ENCODE measurements around the gene F13A1. TPM values are rescaled to one million over a fixed set of nuclear protein-coding genes. Genes with fewer than 3 reads are reported as not detected.

Gene F13A1
- total and polyA plus RNA-seq, 5 experiments from 2014 or later = 0.04 to 1.6 (median 0.70) TPM; not detected in 1

DNA sequence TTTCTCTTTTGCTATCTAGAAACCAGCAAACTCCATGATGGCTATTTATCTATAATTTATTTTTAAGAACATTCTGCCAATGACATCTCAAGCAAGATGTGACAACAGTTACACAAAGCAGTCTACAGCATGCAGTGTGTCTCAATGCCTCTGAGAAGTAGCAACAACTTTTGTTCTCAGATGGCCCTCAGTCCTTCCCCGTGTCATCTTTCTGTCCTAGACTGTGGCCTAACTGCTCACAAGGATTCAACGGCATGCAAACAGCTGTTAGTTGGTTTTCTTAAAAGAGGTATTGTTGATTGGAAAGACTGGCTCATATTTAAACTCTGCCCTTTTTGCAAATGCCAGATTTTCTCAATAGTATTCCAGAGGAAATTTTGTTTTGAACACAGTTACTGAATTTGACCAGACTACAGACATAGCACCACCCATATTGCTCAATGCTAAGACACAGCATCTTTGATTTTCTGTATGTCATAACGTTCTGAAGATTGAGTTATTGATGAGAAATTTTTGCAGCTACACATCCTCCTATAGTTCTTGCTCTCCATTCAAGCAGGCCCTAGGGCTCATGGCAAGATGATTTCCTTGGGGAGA lies 26.1 kb upstream of the F13A1 start:
- no peak overlapping the region for H3K4me3 Mint-ChIP-seq
- ATAC-seq = no peak
- DNase-seq = no peak
- H3K27ac Mint-ChIP-seq = no peak overlapping the region
- POLR2A ChIA-PET = no interaction called here
- no peaks in the 10 kb centered on the region for H3K4me1 Mint-ChIP-seq
- H3K9me3 Mint-ChIP-seq = no peaks in the 10 kb centered on the region
- H3K36me3 Mint-ChIP-seq = no peaks in the 10 kb centered on the region
- H3K27me3 Mint-ChIP-seq = peaks cover 12 to 35% (median 15%) of the 10 kb centered on the region in 5 donors

DNA sequence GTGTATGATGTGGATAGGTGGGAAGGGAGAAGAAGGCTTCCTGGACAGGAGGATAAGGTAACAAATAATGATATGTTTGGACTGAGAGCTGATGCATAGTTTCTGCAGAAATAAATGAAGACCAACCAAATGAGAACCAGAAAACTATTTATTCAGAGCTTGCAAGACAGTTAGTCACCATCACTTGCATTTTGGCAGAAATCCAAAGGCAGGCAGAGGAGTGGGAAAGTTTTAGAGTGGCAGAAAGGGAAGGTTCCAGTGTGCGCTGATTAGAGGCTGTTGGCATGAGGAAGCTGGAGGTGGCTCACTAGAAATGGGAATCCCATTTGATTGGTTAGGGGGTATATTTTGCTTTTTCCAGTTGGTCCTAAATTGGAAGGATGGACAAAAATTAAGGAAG lies 13.0 kb upstream of the F13A1 start:
- H3K9me3 Mint-ChIP-seq = no peaks in the 10 kb centered on the region
- H3K4me3 Mint-ChIP-seq = no peak overlapping the region
- DNase-seq (no peak), ATAC-seq (no peak)
- POLR2A ChIA-PET = no interaction called here
- peaks cover 0 to 17% (median 2%) of the 10 kb centered on the region in 5 donors for H3K27me3 Mint-ChIP-seq
- H3K27ac Mint-ChIP-seq = no peak overlapping the region
- no peaks in the 10 kb centered on the region for H3K36me3 Mint-ChIP-seq
- H3K4me1 Mint-ChIP-seq = peaks cover 0 to 29% (median 8%) of the 10 kb centered on the region in 4 donors

DNA sequence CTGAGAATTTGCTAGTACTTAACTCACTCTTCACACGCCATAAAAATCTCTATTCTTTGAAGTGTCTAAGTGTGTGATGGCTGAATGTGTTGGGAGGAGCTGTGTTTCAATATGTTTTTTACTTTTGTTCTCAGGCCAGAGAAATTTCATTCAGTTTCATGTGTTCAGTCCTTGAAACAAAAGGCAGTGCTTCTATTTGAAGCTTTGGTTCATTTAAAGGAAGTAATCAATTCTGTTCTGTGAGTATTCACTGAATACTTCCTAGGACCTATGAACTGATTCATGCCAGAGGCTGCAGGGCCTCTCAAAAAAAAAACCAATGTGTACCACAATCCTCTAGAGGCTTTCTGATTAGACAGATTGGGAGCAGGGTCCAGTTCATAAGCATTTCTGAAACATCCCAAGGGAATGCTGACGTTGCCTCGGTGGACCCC lies 12.4 kb upstream of the F13A1 start:
- Mint-ChIP-seq H3K27me3 (peaks cover 0 to 17% (median 2%) of the 10 kb centered on the region in 5 donors), H3K36me3 (no peaks in the 10 kb centered on the region), H3K27ac (no peak overlapping the region), H3K4me3 (no peak overlapping the region), H3K4me1 (peaks cover 0 to 29% (median 8%) of the 10 kb centered on the region in 4 donors), H3K9me3 (no peaks in the 10 kb centered on the region)
- ATAC-seq = no peak
- no peak for DNase-seq
- POLR2A ChIA-PET = no interaction called here

DNA sequence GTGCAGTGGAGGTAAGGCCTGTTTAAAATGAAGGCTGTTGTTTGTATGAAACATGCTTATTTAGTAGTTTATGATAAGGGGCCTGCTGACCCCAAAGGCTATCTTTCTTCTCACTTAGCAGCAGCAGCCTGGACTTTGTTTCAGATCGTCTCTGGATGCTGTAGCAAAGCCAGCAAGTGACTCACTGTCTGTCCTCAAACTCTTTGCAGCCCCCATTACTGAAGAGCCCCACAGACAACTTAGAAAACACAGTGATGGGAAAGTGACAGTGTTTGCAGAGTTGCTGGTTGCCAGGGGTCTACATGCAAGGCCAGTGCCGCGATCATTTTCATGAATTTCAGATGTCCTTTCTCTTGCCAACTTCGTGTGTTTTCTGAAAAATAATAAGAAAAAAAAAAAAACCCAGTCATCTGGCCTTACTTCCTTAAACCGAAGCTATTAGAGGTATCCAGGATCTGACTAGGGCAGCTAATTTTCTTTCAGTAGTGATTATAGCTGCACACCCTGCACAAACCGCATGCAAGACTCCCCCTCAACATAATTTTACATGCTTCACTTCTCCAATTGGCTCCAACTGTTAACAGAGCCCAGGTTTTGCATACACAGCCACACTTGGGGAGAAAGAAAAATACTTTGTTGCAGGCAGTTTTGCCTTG lies 11.6 kb upstream of the F13A1 start:
- Mint-ChIP-seq H3K4me3 (peak overlapping the region in 1 of 10 donors; percentile 17), H3K27ac (peak overlapping the region in 2 of 10 donors; percentile 11 to 63), H3K27me3 (peaks cover 0 to 17% (median 2%) of the 10 kb centered on the region in 5 donors), H3K9me3 (no peaks in the 10 kb centered on the region), H3K4me1 (peaks cover 0 to 29% (median 8%) of the 10 kb centered on the region in 4 donors), H3K36me3 (no peaks in the 10 kb centered on the region)
- no peak for ATAC-seq
- POLR2A ChIA-PET = no interaction called here
- no peak for DNase-seq

DNA sequence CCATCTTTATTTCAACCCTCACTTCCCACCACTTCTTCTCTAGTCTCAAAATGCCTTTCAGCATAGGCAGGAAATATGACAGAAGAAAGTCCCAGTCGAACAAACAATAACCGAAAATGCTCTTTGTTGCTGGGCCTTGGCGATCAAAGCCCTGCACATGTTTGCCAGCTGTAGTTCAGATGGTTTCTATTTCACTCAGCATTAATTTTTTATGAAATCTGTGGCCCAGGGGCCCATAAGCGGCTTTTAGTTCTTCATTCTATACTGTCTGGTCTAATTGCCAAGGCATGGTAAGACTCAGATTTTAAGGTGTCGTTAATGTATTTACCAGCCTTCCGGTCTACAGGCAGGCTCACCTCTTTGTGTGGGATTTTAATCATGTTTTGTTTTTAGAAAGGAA lies 10.9 kb upstream of the F13A1 start:
- Mint-ChIP-seq H3K27me3 (peaks cover 0 to 11% (median under 1%) of the 10 kb centered on the region in 5 donors), H3K4me1 (peaks cover 0 to 29% (median 8%) of the 10 kb centered on the region in 4 donors), H3K27ac (peak overlapping the region in 2 of 10 donors; percentile 22 to 63), H3K4me3 (peak overlapping the region in 3 of 10 donors; percentile 5 to 38 (median 12)), H3K9me3 (no peaks in the 10 kb centered on the region), H3K36me3 (no peaks in the 10 kb centered on the region)
- no peak for ATAC-seq
- POLR2A ChIA-PET = no interaction called here
- no peak for DNase-seq

DNA sequence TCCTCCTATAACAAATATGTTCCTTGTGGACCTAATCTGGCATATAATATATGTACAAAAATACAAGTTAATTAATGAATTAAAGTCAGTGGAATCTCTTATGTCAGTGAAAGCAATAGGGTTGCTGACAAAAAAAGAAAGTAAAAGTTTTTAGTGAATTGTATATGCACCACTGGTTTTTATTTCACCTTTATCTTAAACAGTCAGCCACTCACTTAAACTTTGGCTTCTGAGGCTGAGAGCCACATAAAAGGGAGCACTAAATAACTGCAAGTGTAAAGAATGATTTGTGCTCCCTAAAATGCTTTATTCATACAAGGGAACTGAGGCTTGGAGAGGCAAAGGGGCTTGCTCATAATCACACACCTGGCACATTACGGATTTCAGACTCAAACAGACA lies 9.9 kb upstream of the F13A1 start:
- peaks cover 0 to 29% (median 8%) of the 10 kb centered on the region in 4 donors for H3K4me1 Mint-ChIP-seq
- peak overlapping the region in 2 of 10 donors; percentile 24 to 63 for H3K27ac Mint-ChIP-seq
- ATAC-seq = no peak
- H3K36me3 Mint-ChIP-seq = no peaks in the 10 kb centered on the region
- DNase-seq = no peak
- H3K27me3 Mint-ChIP-seq = peaks cover 0 to 13% (median 3%) of the 10 kb centered on the region in 5 donors
- peak overlapping the region in 1 of 10 donors; percentile 26 for H3K4me3 Mint-ChIP-seq
- no peaks in the 10 kb centered on the region for H3K9me3 Mint-ChIP-seq
- POLR2A ChIA-PET = no interaction called here

DNA sequence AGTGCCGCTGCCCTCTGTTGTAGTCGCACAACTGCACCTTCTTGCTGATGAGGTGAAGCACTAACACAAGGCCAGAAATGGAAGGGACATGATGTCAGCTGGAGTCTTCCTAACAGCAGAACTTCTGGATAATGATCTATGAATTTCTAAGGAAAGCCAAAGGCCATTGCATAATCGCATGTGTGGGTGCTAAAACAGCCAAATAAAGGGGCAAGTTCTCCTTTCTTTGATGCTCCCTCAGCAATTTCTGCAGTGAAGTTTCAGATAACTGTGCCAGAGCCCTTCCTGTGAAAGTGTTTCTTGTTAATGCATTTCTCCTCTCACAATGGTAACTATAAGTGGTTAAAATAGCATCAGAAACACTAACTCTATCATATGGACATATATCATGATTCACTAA lies 8.0 kb upstream of the F13A1 start:
- Mint-ChIP-seq H3K36me3 (no peaks in the 10 kb centered on the region), H3K27me3 (peaks cover 2 to 11% (median 3%) of the 10 kb centered on the region in 5 donors), H3K9me3 (no peaks in the 10 kb centered on the region), H3K4me1 (peaks cover 0 to 29% (median 8%) of the 10 kb centered on the region in 4 donors), H3K4me3 (no peak overlapping the region), H3K27ac (no peak overlapping the region)
- DNase-seq (no peak), ATAC-seq (no peak)
- POLR2A ChIA-PET = no interaction called here

DNA sequence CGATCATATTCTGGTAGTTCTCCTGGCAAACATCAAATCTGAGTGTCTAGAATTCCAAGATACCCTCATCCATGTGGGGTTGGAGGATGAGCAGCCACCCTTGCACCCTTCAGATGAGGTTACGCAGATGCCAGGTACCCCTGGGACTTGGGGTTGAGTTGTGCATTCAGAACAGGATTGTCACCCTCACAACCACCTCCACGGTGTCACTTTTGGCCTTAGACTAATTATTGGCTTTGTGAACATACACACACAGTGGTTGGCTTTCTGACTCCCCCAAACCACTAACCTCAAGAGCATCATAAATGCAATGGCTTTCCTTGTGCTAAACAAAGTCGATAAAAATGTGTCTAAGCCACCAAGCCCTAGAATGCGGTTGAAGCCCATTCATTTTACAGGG lies 2.9 kb upstream of the F13A1 start:
- Mint-ChIP-seq H3K4me1 (peaks cover 0 to 9% (median 5%) of the 10 kb centered on the region in 4 donors), H3K9me3 (no peaks in the 10 kb centered on the region), H3K27ac (no peak overlapping the region), H3K36me3 (no peaks in the 10 kb centered on the region), H3K27me3 (peaks cover 24 to 59% (median 37%) of the 10 kb centered on the region in 5 donors), H3K4me3 (no peak overlapping the region)
- DNase-seq = no peak
- POLR2A ChIA-PET = no interaction called here
- no peak for ATAC-seq

DNA sequence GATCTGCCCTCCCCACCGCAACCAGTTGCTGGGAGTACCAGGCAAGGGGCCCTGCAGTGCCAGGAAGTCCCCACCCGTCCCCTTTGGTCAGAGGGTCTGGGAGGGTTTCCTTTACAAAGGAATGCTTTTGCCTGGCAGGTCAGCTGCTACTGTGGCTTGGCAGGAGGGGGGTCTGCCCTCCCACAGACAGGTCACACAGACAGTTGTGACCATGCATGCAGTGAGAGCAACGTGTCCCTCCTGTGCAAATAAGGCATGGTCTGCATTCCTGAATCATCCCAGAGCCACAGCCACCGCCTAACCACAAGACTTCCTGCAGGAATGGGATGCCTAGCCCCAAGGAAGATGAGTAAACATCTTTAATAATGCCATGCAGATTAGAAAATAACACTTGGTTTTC lies 439 bp upstream of the F13A1 start:
- Mint-ChIP-seq H3K27me3 (peaks cover 29 to 79% (median 44%) of the 10 kb centered on the region in 5 donors), H3K36me3 (no peaks in the 10 kb centered on the region), H3K4me1 (peaks cover 0 to 9% (median 5%) of the 10 kb centered on the region in 4 donors), H3K9me3 (no peaks in the 10 kb centered on the region), H3K27ac (no peak overlapping the region), H3K4me3 (no peak overlapping the region)
- ATAC-seq (no peak), DNase-seq (no peak)
- POLR2A ChIA-PET = no interaction called here

DNA sequence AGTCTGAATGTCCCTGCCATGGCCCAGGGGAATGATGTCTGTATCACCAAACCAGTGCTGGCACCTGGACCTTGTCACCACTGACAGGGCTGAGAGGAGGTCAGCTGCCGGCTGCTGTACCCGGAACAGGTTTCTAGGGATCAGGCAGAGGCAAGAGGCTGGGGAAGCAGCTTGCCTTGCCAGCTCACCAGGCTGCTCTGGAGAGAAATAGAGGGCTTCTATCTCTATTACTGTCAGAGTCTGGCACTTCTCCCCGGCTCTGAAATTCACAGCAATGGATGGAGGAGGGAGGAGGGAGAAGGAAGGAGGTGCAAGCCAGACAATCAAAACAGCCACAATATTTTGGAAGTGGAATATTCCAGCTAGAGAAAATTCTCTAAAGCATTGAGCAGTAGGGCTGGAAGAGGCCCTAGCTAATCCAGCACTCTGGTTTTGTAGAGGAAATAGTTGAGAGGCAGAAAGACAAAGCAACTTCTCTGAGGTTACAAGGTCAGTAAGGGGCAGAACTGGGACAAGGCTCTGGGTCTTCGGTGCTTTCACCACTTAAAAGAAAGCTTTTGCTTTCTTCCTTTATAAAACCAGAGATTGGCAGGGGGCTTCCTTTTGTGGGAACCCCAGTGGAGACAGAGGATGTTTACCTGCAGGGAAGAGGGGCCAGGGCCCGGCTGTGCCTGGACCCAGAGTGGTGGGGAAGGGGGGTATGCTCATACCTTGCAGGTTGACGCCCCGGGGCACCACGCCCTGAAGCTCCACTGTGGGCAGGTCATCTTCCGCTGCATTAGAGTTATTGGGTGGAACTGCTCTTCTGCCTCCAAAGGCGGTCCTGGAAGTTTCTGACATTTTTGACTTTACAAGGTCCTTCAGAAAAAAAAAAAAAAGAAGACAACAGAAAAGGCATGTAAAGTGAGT lies 2.4 kb downstream of the F13A1 start:
- Mint-ChIP-seq H3K36me3 (no peaks in the 10 kb centered on the region), H3K4me1 (peaks cover 0 to 9% (median 6%) of the 10 kb centered on the region in 4 donors), H3K27ac (peak overlapping the region in 1 of 10 donors; percentile 4), H3K4me3 (no peak overlapping the region), H3K9me3 (no peaks in the 10 kb centered on the region), H3K27me3 (peaks cover 35 to 85% (median 46%) of the 10 kb centered on the region in 5 donors)
- DNase-seq (no peak), ATAC-seq (no peak)
- POLR2A ChIA-PET = no interaction called here

DNA sequence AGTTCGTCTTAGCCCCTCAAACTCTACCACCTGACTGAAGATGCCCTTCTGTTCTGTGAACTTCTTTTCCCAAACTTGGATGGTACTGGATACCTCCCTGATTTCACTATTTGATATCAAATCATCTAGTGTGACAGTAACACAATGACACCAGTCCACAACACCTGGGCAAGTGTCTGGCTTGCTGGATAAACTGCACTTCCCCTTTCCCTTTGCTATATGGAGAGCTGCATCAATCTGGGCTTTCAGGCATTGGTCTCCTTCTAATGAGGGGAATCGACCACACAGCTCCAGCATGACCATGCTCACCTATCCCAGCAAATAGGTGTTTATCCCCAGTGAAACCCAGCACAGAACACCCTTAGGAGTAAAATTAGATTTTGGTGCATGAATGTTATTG lies 3.1 kb downstream of the F13A1 start:
- no peak for DNase-seq
- POLR2A ChIA-PET = no interaction called here
- peaks cover 0 to 9% (median 6%) of the 10 kb centered on the region in 4 donors for H3K4me1 Mint-ChIP-seq
- peaks cover 36 to 78% (median 40%) of the 10 kb centered on the region in 5 donors for H3K27me3 Mint-ChIP-seq
- H3K36me3 Mint-ChIP-seq = no peaks in the 10 kb centered on the region
- no peak for ATAC-seq
- no peak overlapping the region for H3K27ac Mint-ChIP-seq
- H3K9me3 Mint-ChIP-seq = no peaks in the 10 kb centered on the region
- no peak overlapping the region for H3K4me3 Mint-ChIP-seq

DNA sequence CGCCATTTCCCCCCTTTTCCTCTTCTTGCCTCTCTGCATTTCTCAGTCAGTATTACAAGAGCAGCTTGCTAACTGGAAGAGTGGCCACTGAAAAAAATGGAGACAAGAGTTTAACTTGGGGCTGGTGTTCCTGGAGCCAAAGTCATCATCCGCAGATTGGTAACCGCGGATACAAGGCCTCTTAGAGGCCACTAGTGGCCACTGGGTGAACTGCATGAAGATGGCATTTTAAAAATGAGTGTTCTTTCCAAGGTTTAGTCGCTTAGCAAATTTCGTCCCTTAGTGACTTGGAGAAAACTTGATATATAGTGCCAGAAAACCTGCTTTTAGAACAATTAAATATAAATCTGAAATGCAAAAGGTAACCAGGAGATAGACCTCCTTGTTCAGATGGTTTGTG lies 4.8 kb downstream of the F13A1 start:
- no peak for ATAC-seq

DNA sequence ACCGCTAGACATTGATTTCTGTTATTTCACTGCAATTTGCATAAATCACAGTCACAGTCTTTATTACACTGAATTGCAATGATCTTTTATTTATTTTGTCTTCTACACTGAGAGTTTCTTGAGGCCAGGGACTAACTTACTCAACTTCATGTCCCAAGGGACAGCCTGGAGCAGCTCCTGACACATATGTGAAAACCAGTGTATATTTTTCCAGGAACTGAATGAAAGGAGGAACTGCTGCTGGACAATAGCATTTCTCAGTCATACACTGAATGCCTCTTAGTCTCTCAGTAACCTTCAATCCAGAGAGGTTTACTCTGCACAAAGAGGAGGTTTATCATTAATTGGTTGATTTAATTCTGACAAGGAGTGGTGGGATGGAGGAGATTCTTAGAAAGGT lies 5.9 kb downstream of the F13A1 start:
- DNase-seq = no peak
- ATAC-seq = no peak
- Mint-ChIP-seq H3K4me1 (peaks cover 0 to 5% (median 2%) of the 10 kb centered on the region in 4 donors), H3K4me3 (no peak overlapping the region), H3K9me3 (no peaks in the 10 kb centered on the region), H3K27me3 (peaks cover 26 to 56% (median 34%) of the 10 kb centered on the region in 5 donors), H3K27ac (no peak overlapping the region), H3K36me3 (no peaks in the 10 kb centered on the region)
- POLR2A ChIA-PET = no interaction called here

More for the DNA sequence above, 4.8 kb downstream of the F13A1 start:
- peak in 5 of 10 donors; percentile 12 to 37 (median 20) for DNase-seq
- Mint-ChIP-seq H3K4me3 (no peak overlapping the region), H3K27me3 (peaks cover 30 to 60% (median 34%) of the 10 kb centered on the region in 5 donors), H3K27ac (no peak overlapping the region), H3K4me1 (peaks cover 0 to 9% (median 6%) of the 10 kb centered on the region in 4 donors), H3K9me3 (no peaks in the 10 kb centered on the region), H3K36me3 (no peaks in the 10 kb centered on the region)
- POLR2A ChIA-PET = no interaction called here

Measured in naive thymus-derived CD8-positive, alpha-beta T cell (primary cell).